ENCODE results near the gene GRPEL2.

DNA sequence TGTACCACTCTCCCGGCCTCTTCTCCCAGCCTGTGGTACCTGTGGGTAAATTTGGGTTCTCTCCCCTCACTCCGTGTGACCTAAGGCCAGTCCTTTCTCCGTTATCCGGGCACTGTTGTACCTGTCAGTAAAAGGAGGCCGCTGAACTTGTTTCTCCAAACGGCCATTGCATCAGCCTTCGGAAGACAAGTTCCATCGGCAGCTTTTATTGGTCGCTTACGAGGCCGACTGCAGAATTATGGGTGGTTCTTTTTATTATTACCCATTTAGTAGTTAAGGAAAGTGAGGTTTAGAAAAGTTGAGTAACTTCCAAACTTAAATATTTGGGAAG is 558 bp downstream of the GRPEL2 start:
- TF ChIP-seq, protein P1, sequence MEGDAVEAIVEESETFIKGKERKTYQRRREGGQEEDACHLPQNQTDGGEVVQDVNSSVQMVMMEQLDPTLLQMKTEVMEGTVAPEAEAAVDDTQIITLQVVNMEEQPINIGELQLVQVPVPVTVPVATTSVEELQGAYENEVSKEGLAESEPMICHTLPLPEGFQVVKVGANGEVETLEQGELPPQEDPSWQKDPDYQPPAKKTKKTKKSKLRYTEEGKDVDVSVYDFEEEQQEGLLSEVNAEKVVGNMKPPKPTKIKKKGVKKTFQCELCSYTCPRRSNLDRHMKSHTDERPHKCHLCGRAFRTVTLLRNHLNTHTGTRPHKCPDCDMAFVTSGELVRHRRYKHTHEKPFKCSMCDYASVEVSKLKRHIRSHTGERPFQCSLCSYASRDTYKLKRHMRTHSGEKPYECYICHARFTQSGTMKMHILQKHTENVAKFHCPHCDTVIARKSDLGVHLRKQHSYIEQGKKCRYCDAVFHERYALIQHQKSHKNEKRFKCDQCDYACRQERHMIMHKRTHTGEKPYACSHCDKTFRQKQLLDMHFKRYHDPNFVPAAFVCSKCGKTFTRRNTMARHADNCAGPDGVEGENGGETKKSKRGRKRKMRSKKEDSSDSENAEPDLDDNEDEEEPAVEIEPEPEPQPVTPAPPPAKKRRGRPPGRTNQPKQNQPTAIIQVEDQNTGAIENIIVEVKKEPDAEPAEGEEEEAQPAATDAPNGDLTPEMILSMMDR (IDR thresholded peaks at IDR 0.05 in 8 of 11, conservative IDR thresholded peaks at IDR 0.05 in 3 of 11) = no peak
- TF ChIP-seq POLR2AphosphoS5 (IDR thresholded peaks at IDR 0.05) = no peak

All from spleen (tissue), 7 donors.